Endodermal cell (in vitro differentiated cells): ENCODE results near the gene TFAP2D. TPM values are rescaled to one million over a fixed set of nuclear protein-coding genes. Genes with fewer than 3 reads are reported as not detected.

Experiments
- DNase-seq: peaks from one replicate; pipeline ENCODE4 v3.0.0-alpha.2; 2017
- H3K27ac ChIP-seq: 2 replicates; pipeline ENCODE4 v1.5.1; 2013; ENCODE audit warnings: mild to moderate bottlenecking, low read depth, low read length, moderate library complexity
- H3K27me3 ChIP-seq: 2 replicates; pipeline ENCODE4 v1.6.1; 2013; ENCODE audit warnings: mild to moderate bottlenecking, low read length, moderate library complexity; ENCODE audit not compliant: insufficient read depth, control insufficient read depth, poor library complexity, severe bottlenecking
- H3K36me3 ChIP-seq: 2 replicates; pipeline ENCODE4 v1.7.0; 2013; ENCODE audit warnings: mild to moderate bottlenecking, low read length, moderate library complexity; ENCODE audit not compliant: control insufficient read depth, insufficient read depth
- H3K4me1 ChIP-seq: one replicate; pipeline ENCODE4 v1.7.0; 2013; ENCODE audit warnings: low read length; ENCODE audit not compliant: control insufficient read depth, insufficient read depth
- H3K4me3 ChIP-seq: 2 replicates; pipeline ENCODE4 v1.5.1; 2013; ENCODE audit warnings: mild to moderate bottlenecking, low read length, moderate library complexity
- H3K9ac ChIP-seq: 2 replicates; pipeline ENCODE4 v1.6.1; 2013; ENCODE audit warnings: mild to moderate bottlenecking, low read length, moderate library complexity; ENCODE audit not compliant: poor library complexity, severe bottlenecking; ENCODE audit errors: extremely low read depth
- H3K9me3 ChIP-seq: 2 replicates; pipeline ENCODE4 v1.6.1; 2013; ENCODE audit warnings: mild to moderate bottlenecking, low read length, moderate library complexity; ENCODE audit not compliant: control insufficient read depth
- H3K27ac Mint-ChIP-seq: 2 replicates; pipeline ENCODE4 v1.8.0; 2020; ENCODE audit warnings: mixed read lengths
- H3K27me3 Mint-ChIP-seq: 2 replicates; pipeline ENCODE4 v1.8.0; 2021; ENCODE audit warnings: mild to moderate bottlenecking, mixed read lengths; ENCODE audit not compliant: insufficient read depth
- H3K36me3 Mint-ChIP-seq: 2 replicates; pipeline ENCODE4 v1.8.0; 2020; ENCODE audit warnings: low read depth, mixed read lengths
- H3K4me1 Mint-ChIP-seq: 2 replicates; pipeline ENCODE4 v1.8.0; 2020; ENCODE audit warnings: mixed read lengths
- H3K4me3 Mint-ChIP-seq: 2 replicates; pipeline ENCODE4 v1.8.0; 2020; ENCODE audit warnings: mild to moderate bottlenecking, moderate library complexity, mixed read lengths
- H3K9me3 Mint-ChIP-seq: 2 replicates; pipeline ENCODE4 v1.8.0; 2020; ENCODE audit warnings: mild to moderate bottlenecking, mixed read lengths
- WGBS, 2 experiments: methylation state at CpG; one replicate each; pipeline versions ENCODE4 v1.1.5 to v1.1.7; 2013; ENCODE audit warnings: missing lambda C conversion rate in 2 of 2, mixed read lengths in 1 of 2; ENCODE audit not compliant: insufficient coverage in 1 of 2, insufficient read length in 1 of 2; 5-methylcytosine and 5-hydroxymethylcytosine counted together
- total RNA-seq, 2 donors: library from RNA; stranded (reverse); fragmentation: NEBNext Ultra II Directional in 1 of 2; extraction: Animal tissue kit (Norgen Biotek cat#: 25700) in 1 of 2; gene quantifications; 2 replicates in 1 of 2; 3 replicates in 1 of 2; pipeline ENCODE4 v1.2.1, GENCODE V29; 2021
- TF ChIP-seq, protein P1 (sequence below): fragments of 200-600 bp; sonication (generic); conservative IDR thresholded peaks from 2 replicates; pipeline ENCODE4 v1.5.0; 2021; ENCODE audit warnings: antibody characterized with exemption, mild to moderate bottlenecking

TFAP2D gene
- total RNA-seq, 2 donors from 2014 or later, result not detected

- Histone ChIP-seq H3K36me3 (no peaks in the 10 kb centered on the region), H3K9ac (no peak overlapping the region), H3K9me3 (no peaks in the 10 kb centered on the region), H3K4me3 (no peak overlapping the region), H3K27ac (no peak overlapping the region), H3K4me1 (no peaks in the 10 kb centered on the region), H3K27me3 (peaks cover 100% of the 10 kb centered on the region)
- Mint-ChIP-seq H3K27ac (no peak overlapping the region), H3K4me1 (peaks cover 23% of the 10 kb centered on the region), H3K4me3 (no peak overlapping the region), H3K9me3 (peaks cover 1% of the 10 kb centered on the region), H3K27me3 (peaks cover 100% of the 10 kb centered on the region), H3K36me3 (no peaks in the 10 kb centered on the region)
- peak; percentile 46 for DNase-seq
- WGBS, 2 experiments, result 3 to 17% methylated on average over 3 to 8 of the region's 9 CpGs
- TF ChIP-seq, protein P1, sequence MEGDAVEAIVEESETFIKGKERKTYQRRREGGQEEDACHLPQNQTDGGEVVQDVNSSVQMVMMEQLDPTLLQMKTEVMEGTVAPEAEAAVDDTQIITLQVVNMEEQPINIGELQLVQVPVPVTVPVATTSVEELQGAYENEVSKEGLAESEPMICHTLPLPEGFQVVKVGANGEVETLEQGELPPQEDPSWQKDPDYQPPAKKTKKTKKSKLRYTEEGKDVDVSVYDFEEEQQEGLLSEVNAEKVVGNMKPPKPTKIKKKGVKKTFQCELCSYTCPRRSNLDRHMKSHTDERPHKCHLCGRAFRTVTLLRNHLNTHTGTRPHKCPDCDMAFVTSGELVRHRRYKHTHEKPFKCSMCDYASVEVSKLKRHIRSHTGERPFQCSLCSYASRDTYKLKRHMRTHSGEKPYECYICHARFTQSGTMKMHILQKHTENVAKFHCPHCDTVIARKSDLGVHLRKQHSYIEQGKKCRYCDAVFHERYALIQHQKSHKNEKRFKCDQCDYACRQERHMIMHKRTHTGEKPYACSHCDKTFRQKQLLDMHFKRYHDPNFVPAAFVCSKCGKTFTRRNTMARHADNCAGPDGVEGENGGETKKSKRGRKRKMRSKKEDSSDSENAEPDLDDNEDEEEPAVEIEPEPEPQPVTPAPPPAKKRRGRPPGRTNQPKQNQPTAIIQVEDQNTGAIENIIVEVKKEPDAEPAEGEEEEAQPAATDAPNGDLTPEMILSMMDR, result no peak
Measured at GRCh38 chr6:50717734-50718457, 4.6 kb downstream of the TFAP2D start.

DNA sequence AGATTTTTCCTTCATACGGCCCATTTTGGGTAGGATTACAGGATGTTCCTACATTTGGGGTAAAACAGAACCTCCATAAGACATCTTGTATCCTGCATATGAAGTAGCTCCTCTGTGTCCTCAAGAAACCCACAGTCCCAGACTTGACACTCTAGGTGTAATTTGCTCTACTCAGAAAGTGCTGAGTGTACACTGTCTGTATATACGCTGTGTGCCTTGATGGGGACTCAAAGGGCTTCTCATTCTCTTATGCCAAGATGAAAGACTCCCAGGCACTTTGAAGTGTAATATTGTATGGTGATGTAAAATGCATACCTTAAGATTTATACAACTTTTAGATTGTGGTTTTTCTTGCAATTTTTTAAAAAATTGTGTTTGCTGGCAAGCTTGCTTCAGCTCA, 5.2 kb downstream of the TFAP2D start:
- TF ChIP-seq, protein P1, result no peak
- Mint-ChIP-seq H3K4me3 (no peak overlapping the region), H3K27ac (no peak overlapping the region), H3K36me3 (no peaks in the 10 kb centered on the region), H3K9me3 (peaks cover 1% of the 10 kb centered on the region), H3K4me1 (peaks cover 23% of the 10 kb centered on the region), H3K27me3 (peaks cover 100% of the 10 kb centered on the region)
- DNase-seq, result no peak
- peaks cover 100% of the 10 kb centered on the region for H3K27me3 ChIP-seq
- H3K9ac ChIP-seq, result no peak overlapping the region
- H3K4me3 ChIP-seq, result no peak overlapping the region
- 39 to 69% methylated on average over 2 of the region's 2 CpGs for WGBS, 2 experiments
- no peaks in the 10 kb centered on the region for H3K36me3 ChIP-seq
- no peaks in the 10 kb centered on the region for H3K4me1 ChIP-seq
- no peaks in the 10 kb centered on the region for H3K9me3 ChIP-seq
- no peak overlapping the region for H3K27ac ChIP-seq

DNA sequence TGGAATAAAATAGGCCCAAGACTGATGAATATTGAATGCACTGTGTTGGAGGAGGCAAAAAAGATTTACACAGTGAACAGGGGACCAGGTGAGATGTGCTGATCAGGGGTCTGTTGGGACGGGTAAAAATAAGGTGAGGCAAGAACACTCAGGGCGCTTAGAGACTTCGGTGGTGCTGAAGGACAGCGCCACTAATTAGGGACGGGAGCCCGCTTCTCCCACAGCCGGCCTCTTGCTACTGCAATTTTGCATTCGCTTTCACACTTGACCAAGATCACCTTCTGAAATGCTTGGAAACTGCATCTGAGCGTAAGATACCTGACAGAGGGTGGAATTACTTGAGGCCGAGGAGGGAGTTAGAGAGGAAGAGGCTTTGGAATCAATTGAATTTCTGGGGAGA, 7.3 kb downstream of the TFAP2D start:
- Histone ChIP-seq H3K27ac (no peak overlapping the region), H3K9me3 (no peaks in the 10 kb centered on the region), H3K27me3 (peaks cover 100% of the 10 kb centered on the region), H3K9ac (no peak overlapping the region), H3K4me1 (no peaks in the 10 kb centered on the region), H3K36me3 (no peaks in the 10 kb centered on the region), H3K4me3 (no peak overlapping the region)
- no peak overlapping the region for H3K4me3 Mint-ChIP-seq
- peak; percentile 86 for DNase-seq
- H3K4me1 Mint-ChIP-seq, result peaks cover 17% of the 10 kb centered on the region
- H3K36me3 Mint-ChIP-seq, result no peaks in the 10 kb centered on the region
- 0 to 2% methylated on average over 3 to 9 of the region's 10 CpGs for WGBS, 2 experiments
- H3K27ac Mint-ChIP-seq, result no peak overlapping the region
- peaks cover 1% of the 10 kb centered on the region for H3K9me3 Mint-ChIP-seq
- peaks cover 100% of the 10 kb centered on the region for H3K27me3 Mint-ChIP-seq
- TF ChIP-seq, protein P1, result no peak
